Activated naive CD4-positive, alpha-beta T cell (primary cell): ENCODE measurements around the gene ZNF536.

ENCODE experiments used
- DNase-seq, 4 experiments: peaks; one replicate each; lab custom pipeline; 2025; lab: John Stamatoyannopoulos, UW

ZNF536 gene

DNA sequence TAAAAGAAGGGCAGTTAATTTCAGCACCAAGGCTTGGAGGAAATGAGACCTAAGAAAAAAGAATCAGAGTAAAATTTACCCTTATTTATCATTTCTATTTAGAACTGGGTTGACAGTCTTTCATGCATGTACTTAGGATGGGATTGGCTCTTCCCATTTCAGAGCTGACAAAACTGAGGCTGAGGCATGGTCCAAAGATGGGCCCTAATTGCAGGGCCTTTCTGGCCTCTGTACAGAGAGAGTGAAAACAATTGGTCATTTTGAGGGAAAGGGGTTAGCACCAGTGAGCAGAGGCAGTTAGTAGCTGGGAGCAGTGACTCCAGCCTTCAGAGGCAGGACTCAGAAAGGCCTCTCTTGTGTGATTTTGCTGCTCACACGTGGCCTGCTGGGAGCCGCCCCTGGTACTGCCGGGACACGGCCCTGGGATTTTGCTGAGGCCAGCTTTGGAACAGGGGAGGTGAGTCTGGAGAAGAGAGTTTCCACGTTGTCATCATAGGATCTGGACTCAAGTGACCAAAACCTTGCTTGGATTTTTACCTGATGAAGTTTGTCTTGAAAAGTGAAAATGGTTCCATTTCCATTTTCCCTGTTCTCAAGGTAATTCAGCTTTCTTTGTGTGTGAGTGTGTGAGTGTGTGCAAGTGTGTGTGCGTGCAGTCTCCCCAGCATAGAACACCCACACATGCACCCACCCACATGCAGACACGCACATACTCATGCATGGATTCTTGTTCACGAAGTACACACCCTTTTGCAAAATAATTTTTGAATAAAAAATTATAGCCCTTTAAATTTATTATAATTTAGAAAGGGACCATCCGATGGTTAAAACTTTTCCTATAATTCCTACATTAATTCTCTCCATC lies at the start of gene ZNF536:
TSS of gene ZNF536 (plus strand) at position 425 of the 865 bp plus-strand sequence. CDS start 71,179 bp downstream, outside the sequence.
- no peak for DNase-seq

DNA sequence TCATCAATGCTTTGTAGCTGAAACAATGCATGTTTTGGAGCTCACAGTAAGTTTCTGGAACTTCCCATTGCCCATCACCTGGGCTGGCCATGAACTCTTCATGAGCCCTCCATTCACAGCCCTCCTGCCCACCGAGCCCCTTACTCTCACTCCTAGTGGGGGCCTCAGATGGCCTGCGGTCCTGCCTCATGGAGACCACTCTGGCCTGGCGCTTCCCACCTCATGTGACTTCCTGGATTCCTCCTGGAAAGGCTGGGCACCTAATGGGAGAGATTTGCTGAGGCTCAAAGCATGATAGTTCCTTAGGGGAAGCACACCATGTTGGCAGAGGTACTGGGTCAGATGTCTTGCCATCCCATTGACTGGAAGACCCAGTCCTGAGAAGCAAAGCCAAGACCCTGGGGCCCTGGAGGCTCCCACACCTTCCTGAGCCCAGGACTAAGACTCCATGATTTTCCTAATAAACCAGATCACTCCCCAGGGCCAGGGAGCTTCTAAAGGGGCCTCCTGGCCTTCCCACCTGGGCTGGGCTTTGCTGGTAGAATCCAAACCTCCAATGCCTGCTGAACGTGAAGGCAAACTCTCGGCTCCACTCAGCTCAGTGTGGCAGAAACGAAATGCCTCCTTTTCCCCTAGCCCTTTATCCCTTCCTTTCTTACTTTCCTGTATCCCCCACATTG lies 49.4 kb upstream of the ZNF536 start:
- no peak for DNase-seq

DNA sequence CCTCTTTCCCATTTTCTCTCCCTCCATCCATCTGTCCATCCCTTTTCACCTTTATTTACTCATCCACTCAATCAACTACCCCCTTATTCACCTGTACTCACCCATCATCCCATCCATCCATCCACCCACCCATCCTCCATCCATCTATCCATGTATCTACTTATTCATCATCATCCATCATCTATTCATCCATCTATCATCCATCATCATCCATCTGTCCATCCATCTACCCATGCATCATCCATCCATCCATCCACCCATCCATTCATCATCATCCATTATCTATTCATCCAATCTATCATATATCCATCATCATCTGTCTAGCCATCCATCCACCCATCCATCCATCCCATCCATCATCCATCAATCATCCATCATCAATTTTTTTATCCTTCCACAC lies 48.3 kb upstream of the ZNF536 start:
- no peak for DNase-seq

DNA sequence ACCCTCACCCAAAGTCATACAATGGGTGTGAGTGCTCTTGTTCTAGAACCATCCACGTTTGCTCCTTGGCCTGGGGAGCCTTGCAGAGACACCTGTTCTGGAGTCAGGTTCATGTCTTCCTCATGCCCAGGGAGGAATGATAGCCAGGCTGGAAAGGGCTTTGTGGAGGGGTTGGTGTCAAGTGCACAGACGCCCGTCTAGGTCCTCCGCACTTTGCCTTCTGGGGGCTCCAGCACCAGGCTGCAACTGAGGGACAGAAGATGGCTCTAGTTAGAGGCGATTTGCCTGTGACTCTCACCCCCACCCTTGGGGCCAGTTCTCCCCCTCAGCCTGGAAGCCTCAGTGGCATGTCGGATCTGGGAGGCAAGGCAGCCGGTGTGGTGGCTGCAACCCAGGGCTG lies 47.2 kb upstream of the ZNF536 start:
- DNase-seq = no peak

DNA sequence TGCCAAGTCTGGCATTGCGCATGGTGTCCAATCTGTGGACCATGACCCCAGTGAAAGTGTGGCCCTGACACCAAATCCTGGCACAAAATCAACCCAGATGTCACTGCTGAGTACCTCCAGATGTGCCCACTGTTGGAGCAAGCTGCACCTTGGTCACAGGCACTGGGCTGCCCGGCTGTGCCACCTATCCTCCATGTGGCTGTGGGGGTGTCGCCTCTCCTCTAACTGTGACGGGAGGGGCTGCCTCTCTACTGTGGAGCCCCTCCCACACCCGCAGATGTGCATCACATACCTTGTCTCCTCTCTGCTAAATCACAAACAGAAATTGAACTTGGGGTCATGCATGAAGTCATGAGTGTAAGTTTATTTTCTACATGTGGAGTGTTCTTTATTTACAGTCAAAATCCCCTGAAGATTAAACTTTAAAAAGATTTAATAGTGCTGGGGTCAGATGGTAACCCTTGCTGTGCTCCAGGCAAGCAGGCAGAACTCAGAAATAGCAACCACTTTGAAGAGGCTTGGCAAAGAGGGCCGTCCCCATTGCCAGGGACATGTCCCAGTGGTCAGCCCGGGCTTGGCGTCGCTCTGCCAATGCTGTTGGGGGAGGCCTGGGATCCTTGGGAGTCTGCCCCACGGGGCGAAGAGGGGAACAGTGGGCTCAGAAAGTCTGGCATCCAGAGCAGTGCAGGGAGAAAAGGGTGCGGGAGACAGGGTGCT lies 46.4 kb upstream of the ZNF536 start:
- DNase-seq = no peak

DNA sequence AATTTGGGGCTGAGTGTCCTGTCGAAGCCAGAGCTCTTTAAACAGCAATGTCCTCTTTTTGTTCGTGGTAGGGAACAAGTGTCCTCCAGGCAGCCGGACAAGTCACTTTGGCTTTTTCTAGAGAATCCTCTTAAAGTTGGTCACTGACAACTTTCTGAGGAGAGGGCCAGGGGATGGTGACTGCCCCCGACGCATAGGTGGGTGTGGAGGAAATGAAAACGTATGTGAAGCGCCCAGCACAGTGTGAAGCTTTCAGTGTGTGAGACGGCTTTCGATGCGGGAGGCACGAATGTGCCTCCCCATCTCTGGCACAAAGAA lies 45.8 kb upstream of the ZNF536 start:
- DNase-seq = no peak

DNA sequence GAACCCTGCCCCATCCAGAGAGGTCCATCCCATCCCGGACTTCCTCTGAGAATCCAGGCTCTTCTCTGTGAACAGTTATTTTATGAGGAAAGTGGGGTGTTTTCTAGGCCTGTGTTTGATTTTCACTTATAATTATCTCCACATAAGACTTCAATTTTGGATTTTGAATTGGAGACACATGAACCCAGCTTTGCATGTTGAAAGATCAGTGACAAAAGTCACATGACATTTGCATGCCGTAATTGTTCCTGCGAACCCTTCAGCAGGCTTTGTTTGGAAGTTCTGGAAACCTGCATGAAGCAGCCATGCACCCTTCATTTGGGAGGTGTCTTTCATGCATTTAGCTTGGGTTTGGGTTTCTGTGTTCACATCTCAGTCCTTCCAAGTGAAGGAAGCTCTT lies 44.9 kb upstream of the ZNF536 start:
- DNase-seq = no peak

DNA sequence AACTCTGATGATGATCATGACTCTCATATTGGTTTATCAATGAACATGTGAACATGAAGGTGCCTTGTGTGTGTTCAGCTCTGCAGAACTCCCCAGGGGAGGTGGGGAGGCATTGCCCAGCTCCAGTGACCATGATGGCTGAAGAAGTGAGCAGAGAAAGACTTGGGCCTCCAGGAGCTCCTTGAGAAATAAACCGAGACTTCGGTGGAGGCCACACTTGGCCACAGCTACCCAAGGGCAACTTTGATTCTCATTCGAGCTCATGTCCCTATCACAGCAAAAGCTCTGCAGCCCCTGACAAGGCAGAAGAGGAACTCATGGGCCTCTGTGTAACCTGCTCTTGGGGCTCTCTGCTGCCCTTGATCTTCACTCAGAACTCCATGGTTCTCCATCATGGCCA lies 44.1 kb upstream of the ZNF536 start:
- DNase-seq = no peak

DNA sequence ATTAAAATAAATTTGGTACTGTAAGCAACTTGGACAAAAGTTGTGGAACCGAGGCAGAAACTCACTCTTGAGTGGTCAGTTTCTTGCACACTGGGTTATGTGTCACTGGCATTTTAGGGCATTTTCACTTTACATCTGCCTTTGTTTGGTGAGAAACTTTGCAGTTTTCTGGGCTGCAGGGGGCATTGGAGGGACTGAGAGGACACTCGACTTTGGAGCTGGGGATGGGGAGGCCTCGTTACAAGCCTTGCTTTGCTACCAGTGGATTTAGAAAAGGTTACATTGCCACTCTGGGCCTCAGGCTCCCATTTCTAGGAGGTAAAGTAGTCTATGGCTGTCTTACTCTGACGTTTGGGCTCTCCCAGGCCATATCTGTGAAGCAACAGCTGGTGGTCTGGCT lies 41.9 kb upstream of the ZNF536 start:
- DNase-seq = no peak

DNA sequence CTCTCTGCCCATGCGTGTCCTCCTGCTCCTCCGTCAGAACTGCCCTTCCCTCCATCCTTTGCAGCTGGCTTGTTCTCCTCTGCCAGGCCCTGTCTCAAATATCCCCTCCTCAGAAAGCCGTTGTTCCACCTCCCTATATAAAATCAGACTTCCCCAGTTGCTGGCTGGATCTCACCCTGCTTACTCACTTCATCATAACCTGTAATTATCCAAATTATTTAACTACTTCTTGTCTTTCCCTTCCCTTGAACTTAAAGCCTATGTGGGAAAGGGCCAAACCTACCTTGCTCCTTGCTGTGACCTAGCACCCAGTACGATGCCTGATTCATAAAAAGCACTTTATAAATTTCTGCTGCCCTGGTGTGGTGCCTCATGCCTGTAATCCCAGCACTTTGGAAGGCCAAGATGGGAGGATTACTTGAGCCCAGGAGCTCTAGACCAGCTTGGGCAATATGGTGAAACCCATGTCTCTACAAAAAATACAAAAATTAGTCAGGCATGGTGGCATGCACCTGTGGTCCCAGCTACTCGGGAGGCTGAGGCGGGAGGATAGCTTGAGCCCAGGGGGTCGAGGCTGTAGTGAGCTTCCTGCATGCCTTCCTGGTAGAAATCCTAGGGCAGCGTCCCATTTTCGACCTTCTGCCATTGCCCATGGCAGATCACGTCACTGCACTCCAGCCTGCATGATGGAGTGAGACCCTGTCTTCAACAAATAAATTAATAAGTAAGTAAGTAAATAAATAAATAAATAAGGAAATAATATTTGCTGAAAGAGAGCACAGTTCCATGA lies 39.5 kb upstream of the ZNF536 start:
- DNase-seq = no peak

DNA sequence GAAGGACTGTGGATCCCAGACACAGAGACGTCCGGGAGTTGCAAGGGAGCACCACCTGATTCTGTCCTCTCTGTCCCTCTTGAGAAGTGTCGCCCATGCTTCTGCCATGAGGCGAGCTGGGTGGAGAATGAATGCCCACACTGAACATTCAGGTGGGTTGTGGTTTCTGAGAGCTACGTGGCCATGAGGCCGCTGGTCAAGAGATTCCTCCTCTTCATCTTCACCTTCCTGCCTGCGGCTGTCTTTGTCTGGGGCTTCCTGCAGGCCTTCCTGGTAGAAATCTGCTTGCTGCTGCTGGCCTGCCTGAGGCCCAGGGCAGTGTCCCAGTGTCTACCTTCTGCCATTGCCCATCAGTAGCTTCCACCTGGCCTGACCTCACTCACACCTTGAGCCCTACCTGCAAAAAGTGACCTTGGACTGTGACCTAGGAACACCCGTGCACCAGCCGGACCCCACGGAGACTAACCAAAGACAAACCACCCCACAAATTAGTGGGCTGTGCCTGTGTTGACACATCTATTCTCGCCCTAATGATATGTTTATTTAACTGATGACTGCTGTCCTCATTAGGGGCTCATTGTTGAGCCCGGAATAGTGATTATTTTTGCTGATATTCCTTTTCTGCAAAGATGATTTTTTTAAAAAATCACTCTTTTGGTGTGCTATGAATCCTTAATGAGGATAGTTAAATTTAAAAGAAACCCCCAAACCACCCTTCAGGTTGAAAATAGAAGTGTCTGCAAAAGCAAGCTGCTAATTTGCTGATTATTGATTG lies 38.7 kb upstream of the ZNF536 start:
- no peak for DNase-seq

DNA sequence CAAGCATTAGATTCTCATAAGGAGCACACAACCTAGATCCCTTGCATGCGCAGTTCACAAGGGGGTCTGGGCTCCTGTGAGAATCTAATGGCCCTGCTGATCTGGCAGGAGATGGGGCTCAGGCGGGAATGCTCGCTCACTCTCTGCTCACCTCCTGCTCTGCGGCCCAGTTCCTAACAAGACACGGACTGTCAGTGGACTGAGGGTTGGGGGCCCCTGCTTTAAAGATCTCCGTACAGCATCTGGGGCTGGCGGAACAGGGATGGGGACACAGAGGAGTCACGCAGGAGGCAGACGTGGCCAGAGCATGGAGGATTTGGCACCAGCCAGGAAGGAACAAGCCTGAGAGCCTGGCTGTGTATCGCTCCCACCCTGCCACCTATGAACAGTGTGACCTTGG lies 37.3 kb upstream of the ZNF536 start:
- no peak for DNase-seq

DNA sequence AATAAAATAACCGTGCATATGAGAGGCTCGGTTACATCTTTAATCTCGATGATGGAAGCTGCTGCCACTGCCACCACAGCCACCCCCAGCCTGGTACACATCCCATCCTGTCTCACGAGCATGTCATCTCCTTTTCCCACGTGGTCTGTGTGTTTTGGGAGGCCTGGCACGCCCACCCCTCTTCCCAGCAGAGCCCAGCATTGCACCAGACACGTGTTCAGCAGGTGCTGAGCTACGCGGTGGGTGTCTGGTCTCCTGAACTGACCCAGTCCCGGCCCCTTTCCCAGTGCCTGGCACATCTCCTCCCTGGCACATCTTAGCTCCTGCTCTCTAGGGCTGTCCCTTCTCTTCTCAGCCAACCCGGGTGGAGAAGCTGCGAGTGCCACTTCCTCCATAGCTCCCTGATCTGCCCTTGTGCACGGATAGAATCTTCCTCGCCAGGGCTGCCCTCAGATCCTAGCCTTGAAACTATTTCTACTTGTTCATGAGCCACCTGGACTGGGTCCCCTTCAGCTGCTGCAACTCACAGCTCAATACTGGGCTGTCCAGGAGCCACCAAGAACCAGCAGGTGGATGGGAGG lies 36.8 kb upstream of the ZNF536 start:
- no peak for DNase-seq

DNA sequence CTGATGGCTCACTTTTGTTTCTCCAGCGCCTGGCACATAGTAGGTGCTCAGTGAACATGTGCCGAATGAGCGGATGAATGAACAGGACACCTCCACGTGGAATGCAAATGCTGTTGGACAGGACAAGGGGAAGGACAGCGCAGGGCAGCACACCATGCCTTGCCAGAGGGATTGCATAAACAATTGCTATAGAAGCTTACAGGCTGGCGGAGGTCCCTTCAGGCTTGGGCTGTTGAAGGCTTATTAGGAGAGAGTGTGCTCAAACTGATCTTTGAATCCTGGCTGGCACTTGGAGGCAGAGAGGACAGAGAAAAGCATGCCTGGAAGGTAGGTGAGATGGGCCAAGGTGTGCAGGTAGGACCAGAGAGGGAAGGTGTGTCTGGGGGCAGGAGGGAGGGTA lies 35.9 kb upstream of the ZNF536 start:
- no peak for DNase-seq

DNA sequence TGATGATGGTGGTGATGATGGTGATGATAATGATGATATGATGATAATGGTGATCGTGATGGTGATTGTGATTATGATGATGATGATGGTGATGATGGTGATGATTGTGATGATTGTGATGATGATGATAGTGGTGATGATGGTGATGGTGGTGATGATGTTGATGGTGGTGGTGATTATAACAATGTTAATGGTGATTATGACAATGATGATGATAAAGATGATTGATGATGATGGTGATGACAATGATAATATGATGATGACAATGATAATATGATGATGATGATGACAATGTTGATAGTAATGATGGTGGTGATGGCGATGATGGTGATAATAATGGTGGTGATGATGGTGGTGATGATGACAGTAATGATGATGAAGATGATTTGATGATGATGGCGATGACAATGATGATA lies 34.1 kb upstream of the ZNF536 start:
- no peak for DNase-seq

DNA sequence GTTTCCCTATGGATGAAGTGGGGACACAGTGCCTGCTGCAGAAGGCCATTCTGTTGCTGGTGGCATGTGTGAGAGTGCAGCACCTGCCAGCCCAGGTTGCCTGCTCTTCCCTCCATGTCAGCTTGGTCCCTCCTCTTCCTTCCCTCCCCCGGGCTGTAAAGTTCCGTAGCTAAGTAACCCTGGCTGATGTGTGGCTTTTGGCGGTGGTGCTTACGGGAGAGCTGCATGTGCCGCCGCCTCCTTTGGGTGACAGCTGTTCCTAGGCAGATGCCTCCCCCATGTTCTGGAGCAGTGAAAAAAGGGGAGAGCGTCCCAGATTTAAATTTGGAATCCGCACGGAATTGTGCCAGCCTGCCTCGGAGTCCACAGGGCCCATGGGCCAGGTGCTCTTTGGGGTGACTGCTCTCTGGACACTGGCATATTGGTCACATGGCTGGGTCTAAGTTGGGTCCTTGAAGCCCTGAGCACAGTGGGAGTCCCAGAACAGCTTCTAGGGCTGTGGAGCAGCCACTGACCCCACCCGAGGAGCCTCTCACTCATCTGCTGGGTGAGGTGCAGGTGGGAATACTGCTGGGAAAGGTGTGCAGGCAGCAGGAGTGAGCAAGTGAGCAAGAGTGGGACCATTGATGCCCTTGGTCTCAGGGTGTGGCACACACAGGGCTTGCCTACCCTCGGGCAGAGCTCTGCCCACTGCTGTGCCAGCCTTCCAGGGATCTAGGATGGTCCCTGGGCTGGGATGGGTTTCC lies 33.1 kb upstream of the ZNF536 start:
- DNase-seq = no peak

DNA sequence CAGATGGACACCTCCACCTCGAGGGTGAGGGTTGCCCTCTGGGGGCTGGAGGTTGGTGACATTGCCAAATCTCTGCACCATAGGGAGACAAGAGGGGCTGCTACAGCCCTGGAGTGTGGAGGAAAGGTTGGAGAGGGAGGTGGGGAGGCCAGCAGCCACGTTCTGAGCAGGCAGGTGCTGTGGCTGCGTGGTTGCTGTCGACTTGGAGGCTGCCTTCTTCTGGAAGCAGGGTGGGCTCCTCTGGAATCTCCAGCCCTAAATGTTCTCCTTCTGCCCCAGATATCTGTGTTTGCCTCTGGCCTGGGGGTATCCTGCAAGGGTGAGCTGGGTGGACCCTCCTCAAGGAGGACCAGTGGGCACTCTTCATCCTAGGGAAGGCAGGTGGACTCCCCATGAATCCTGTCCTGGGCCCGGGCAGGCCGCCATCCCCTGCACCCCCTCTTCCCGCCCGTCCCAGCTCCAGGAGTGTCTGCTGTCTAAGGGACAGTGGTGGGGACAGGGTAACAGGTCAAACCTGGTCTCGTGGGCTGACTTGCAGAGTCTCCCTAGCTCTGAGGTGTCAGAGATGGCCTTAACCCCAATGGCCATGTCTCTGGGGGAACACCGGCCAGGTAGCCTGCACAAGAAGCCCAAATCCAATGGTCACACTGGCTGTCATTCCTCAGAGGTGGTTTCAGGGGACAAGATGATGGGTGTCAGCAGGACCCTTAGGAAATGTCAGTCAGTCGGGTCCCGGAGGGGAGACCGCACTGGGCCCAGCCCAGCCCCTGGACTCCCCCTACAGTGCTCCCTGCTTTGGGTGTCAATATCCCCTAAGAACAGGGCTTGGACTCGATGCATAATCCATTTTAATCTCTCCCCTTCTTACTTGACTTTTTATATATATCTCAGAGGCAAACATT lies 32.3 kb upstream of the ZNF536 start:
- DNase-seq = no peak

DNA sequence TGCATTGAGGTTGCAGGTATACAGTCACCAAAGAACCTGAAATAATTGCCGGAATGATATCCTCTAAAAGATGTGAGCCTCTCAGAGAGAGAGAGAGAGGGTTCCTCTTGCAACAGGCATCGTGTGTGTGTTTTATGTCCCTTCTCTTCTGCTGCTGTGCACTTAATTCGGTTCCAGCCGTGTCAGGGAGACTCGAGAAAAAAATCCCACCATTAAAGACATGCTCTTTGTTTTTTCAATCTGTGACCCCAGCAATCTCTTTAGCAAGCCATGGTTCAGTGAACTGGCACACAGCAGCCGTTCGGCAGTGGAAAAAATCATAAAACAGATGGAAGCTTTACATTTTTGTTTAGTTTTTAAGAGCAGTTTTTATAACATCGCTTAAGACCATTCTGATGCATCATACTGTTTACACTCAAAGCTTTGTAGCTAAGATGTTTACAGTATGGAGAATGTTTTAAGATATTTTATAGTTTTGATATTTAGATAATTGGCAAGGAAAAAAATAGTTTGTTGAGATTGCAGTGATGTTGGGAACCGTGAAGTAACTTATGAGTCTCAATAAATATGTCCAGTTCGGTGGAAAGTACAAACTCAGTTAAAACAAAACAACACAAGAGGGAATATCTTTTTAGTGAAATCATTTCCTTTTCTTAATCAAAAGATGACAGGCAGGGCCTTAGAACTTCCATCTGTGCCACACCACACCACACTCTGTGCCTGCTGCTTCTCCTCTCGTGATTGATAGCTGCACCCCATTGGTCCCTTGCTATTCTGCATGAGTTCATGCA lies 31.2 kb upstream of the ZNF536 start:
- no peak for DNase-seq
